NCI-H526 treated with DMSO at 0.1 percent for 48 hours (cell line): Measurements from ENCODE around the gene DYRK2.
"Not testable (repeated sequence)": the region's sequence is repeated elsewhere in the genome, so short reads cannot be mapped to it uniquely, and the experiment has no call there.

ENCODE experiments used
- DNase-seq: peaks from one replicate; lab custom pipeline; 2025; lab: John Stamatoyannopoulos, UW

DYRK2 gene

GRCh38 chr12:67671419-67671818 lies 22.9 kb downstream of the DYRK2 start:
- DNase-seq = no peak

- no peak for DNase-seq
These were observed 23.3 kb downstream of the DYRK2 start for GRCh38 chr12:67671892-67672291.

GRCh38 chr12:67672507-67672906 lies 24.0 kb downstream of the DYRK2 start:
- DNase-seq = not testable (repeated sequence)

- not testable (repeated sequence) for DNase-seq
These were observed 25.0 kb downstream of the DYRK2 start for GRCh38 chr12:67673509-67673908.

GRCh38 chr12:67674417-67674816 lies 25.9 kb downstream of the DYRK2 start:
- no peak for DNase-seq

GRCh38 chr12:67676624-67677023 lies 28.1 kb downstream of the DYRK2 start:
- DNase-seq = no peak

GRCh38 chr12:67677166-67677565 lies 28.6 kb downstream of the DYRK2 start:
- no peak for DNase-seq

GRCh38 chr12:67681105-67681778 lies 32.7 kb downstream of the DYRK2 start:
- DNase-seq = no peak

- no peak for DNase-seq
These were observed 33.5 kb downstream of the DYRK2 start for GRCh38 chr12:67681941-67682620.

GRCh38 chr12:67689385-67689784 lies 40.8 kb downstream of the DYRK2 start:
- DNase-seq = no peak

- no peak for DNase-seq
These were observed 42.1 kb downstream of the DYRK2 start for GRCh38 chr12:67690656-67691055.

- no peak for DNase-seq
These were observed 42.7 kb downstream of the DYRK2 start for GRCh38 chr12:67691220-67691619.

GRCh38 chr12:67692135-67692534 lies 43.6 kb downstream of the DYRK2 start:
- DNase-seq = no peak

GRCh38 chr12:67692966-67693365 lies 44.4 kb downstream of the DYRK2 start:
- no peak for DNase-seq

- DNase-seq = no peak
These were observed 45.3 kb downstream of the DYRK2 start for GRCh38 chr12:67693894-67694293.

GRCh38 chr12:67694306-67694900 lies 45.9 kb downstream of the DYRK2 start:
- no peak for DNase-seq

GRCh38 chr12:67695974-67696373 lies 47.4 kb downstream of the DYRK2 start:
- no peak for DNase-seq

- no peak for DNase-seq
These were observed 48.9 kb downstream of the DYRK2 start for GRCh38 chr12:67697443-67697842.

GRCh38 chr12:67697967-67698366 lies 49.4 kb downstream of the DYRK2 start:
- no peak for DNase-seq

- DNase-seq = no peak
These were observed 50.4 kb downstream of the DYRK2 start for GRCh38 chr12:67698672-67699581.

GRCh38 chr12:67701121-67701520 lies 52.6 kb downstream of the DYRK2 start:
- no peak for DNase-seq

GRCh38 chr12:67702136-67702535 lies 53.6 kb downstream of the DYRK2 start:
- no peak for DNase-seq
